ENCODE results near the gene PDHX.

DNA sequence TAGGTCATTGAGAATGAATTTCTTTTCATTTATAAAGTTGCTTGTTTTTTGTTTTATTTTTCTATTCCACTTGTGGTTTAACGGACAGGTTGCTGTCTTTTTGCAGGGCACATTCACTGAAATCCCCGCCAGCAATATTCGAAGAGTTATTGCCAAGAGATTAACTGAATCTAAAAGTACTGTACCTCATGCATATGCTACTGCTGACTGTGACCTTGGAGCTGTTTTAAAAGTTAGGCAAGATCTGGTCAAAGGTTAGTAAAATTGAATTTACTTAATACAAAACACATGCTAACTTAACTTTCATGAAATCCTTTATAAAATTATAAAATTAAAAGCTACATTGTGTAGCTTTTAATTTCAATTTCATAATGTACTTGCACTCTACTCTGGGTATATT lies 53.6 kb downstream of the PDHX start:
- TF ChIP-seq, protein P1, sequence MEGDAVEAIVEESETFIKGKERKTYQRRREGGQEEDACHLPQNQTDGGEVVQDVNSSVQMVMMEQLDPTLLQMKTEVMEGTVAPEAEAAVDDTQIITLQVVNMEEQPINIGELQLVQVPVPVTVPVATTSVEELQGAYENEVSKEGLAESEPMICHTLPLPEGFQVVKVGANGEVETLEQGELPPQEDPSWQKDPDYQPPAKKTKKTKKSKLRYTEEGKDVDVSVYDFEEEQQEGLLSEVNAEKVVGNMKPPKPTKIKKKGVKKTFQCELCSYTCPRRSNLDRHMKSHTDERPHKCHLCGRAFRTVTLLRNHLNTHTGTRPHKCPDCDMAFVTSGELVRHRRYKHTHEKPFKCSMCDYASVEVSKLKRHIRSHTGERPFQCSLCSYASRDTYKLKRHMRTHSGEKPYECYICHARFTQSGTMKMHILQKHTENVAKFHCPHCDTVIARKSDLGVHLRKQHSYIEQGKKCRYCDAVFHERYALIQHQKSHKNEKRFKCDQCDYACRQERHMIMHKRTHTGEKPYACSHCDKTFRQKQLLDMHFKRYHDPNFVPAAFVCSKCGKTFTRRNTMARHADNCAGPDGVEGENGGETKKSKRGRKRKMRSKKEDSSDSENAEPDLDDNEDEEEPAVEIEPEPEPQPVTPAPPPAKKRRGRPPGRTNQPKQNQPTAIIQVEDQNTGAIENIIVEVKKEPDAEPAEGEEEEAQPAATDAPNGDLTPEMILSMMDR (IDR thresholded peaks at IDR 0.05; ENCODE audit: borderline replicate concordance, extremely low read depth, low read length, poor library complexity, severe bottlenecking), result no peak
- TF ChIP-seq EZH2 (IDR thresholded peaks at IDR 0.05; ENCODE audit: borderline replicate concordance, low read depth, low read length, severe bottlenecking), result no peak

Measured in DND-41 (cell line).